NT2/D1 (cell line): Measurements from ENCODE around the gene L3MBTL4.

Source experiments
- DNase-seq: peaks from one replicate; pipeline ENCODE4 v3.0.0-alpha.2; 2011; ENCODE audit warnings: low read depth, low spot score
- H3K27me3 ChIP-seq: 2 replicates; pipeline ENCODE4 v1.6.0; 2011; ENCODE audit warnings: mild to moderate bottlenecking; ENCODE audit not compliant: insufficient read length, insufficient read depth
- H3K36me3 ChIP-seq: 2 replicates; pipeline ENCODE4 v1.6.1; 2011; ENCODE audit warnings: mild to moderate bottlenecking, low read length, mixed read lengths; ENCODE audit not compliant: insufficient read depth, insufficient read length
- H3K4me1 ChIP-seq: 2 replicates; pipeline ENCODE4 v1.5.1; 2011; ENCODE audit not compliant: insufficient read depth, insufficient read length
- H3K4me3 ChIP-seq: 2 replicates; pipeline ENCODE4 v1.5.1; 2011; ENCODE audit warnings: low read depth; ENCODE audit not compliant: insufficient read length
- H3K9ac ChIP-seq: 2 replicates; pipeline ENCODE4 v1.6.0; 2011; ENCODE audit warnings: low read depth; ENCODE audit not compliant: insufficient read length
- H3K9me3 ChIP-seq: 2 replicates; pipeline ENCODE4 v1.5.1; 2011; ENCODE audit warnings: mild to moderate bottlenecking, low read length; ENCODE audit not compliant: insufficient read depth
- SUZ12 ChIP-seq: IDR thresholded peaks from 2 replicates; pipeline ENCODE4 v1.6.1; 2011; ENCODE audit not compliant: insufficient read length, insufficient read depth; ENCODE audit errors: extremely low read depth
- YY1 ChIP-seq: IDR thresholded peaks from 2 replicates; pipeline ENCODE4 v1.6.1; 2011; ENCODE audit not compliant: insufficient read length, insufficient read depth
- ZNF274 ChIP-seq: IDR thresholded peaks from 2 replicates; pipeline ENCODE4 v1.6.1; 2011; ENCODE audit warnings: mild to moderate bottlenecking, low read depth, low read length

L3MBTL4 gene

DNA sequence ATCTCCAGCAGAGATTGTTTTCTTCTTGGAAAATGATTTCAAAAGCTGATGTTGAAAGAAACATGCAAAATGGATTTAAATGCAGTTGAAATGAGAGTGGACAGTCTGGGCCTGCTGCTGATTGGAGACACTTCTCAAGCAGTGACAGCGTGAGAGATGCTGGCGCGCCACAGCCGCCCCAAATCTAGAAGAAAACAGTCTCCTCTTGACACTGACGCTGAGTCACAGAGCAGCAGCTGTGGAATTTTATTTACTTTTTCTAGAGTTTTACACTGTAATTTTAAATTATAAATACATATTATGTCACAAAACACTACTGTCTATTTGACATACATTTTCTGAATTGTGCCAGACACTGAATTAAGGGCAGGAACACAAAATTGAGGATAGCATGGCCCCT is 397.5 kb downstream of the L3MBTL4 start:
- Histone ChIP-seq H3K9me3 (no peaks in the 10 kb centered on the region), H3K4me1 (no peaks in the 10 kb centered on the region), H3K4me3 (no peak overlapping the region), H3K9ac (no peak overlapping the region), H3K27me3 (no peaks in the 10 kb centered on the region), H3K36me3 (no peaks in the 10 kb centered on the region)
- no peak for DNase-seq
- TF ChIP-seq YY1 (no peak), ZNF274 (no peak), SUZ12 (no peak)

- no peak for TF ChIP-seq SUZ12
- TF ChIP-seq ZNF274 = no peak
- TF ChIP-seq YY1 = no peak
- Histone ChIP-seq H3K27me3 (no peaks in the 10 kb centered on the region), H3K9me3 (no peaks in the 10 kb centered on the region), H3K9ac (no peak overlapping the region), H3K4me3 (no peak overlapping the region), H3K36me3 (no peaks in the 10 kb centered on the region), H3K4me1 (no peaks in the 10 kb centered on the region)
- no peak for DNase-seq
Measured at GRCh38 chr18:6015364-6015763, 399.3 kb downstream of the L3MBTL4 start.

GRCh38 chr18:6013171-6013810 is 401.4 kb downstream of the L3MBTL4 start:
- no peak overlapping the region for H3K4me3 ChIP-seq
- no peaks in the 10 kb centered on the region for H3K36me3 ChIP-seq
- H3K9ac ChIP-seq = no peak overlapping the region
- H3K4me1 ChIP-seq = no peaks in the 10 kb centered on the region
- DNase-seq = no peak
- no peaks in the 10 kb centered on the region for H3K9me3 ChIP-seq
- TF ChIP-seq ZNF274 (no peak), SUZ12 (no peak), YY1 (no peak)
- H3K27me3 ChIP-seq = no peaks in the 10 kb centered on the region

DNA sequence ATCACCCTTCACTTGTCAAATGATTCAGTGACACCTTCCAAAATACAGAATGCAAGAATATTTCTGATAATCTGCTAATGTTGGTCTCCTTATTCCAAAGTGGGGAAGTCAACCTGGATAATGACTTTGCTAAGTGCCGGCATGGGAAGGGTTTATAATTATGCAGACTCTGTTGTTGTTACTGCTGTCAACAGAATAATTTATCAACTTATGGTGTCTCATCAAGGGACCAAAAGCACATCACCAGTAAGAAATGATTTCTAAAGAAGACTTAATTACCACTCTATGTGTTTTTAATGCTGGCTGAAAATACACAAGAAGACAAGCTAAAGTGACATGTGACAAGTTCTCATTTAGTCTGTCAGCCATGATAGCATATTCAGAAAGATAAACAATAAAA is 403.8 kb downstream of the L3MBTL4 start:
- Histone ChIP-seq H3K27me3 (no peaks in the 10 kb centered on the region), H3K9me3 (no peaks in the 10 kb centered on the region), H3K4me1 (no peaks in the 10 kb centered on the region), H3K9ac (no peak overlapping the region), H3K36me3 (no peaks in the 10 kb centered on the region), H3K4me3 (no peak overlapping the region)
- TF ChIP-seq ZNF274 (no peak), YY1 (no peak), SUZ12 (no peak)
- no peak for DNase-seq

GRCh38 chr18:6010284-6010683 is 404.4 kb downstream of the L3MBTL4 start:
- Histone ChIP-seq H3K27me3 (no peaks in the 10 kb centered on the region), H3K36me3 (no peaks in the 10 kb centered on the region), H3K9ac (no peak overlapping the region), H3K9me3 (no peaks in the 10 kb centered on the region), H3K4me1 (no peaks in the 10 kb centered on the region), H3K4me3 (no peak overlapping the region)
- DNase-seq = no peak
- TF ChIP-seq SUZ12 (no peak), YY1 (no peak), ZNF274 (no peak)

- Histone ChIP-seq H3K9ac (no peak overlapping the region), H3K4me3 (no peak overlapping the region), H3K27me3 (no peaks in the 10 kb centered on the region), H3K4me1 (no peaks in the 10 kb centered on the region), H3K36me3 (no peaks in the 10 kb centered on the region), H3K9me3 (no peaks in the 10 kb centered on the region)
- DNase-seq = no peak
- no peak for TF ChIP-seq YY1
Measured at GRCh38 chr18:6009756-6010155, 405.0 kb downstream of the L3MBTL4 start.

GRCh38 chr18:6004683-6005082 is 410.0 kb downstream of the L3MBTL4 start:
- no peak overlapping the region for H3K9ac ChIP-seq
- H3K4me3 ChIP-seq = no peak overlapping the region
- H3K9me3 ChIP-seq = no peaks in the 10 kb centered on the region
- H3K4me1 ChIP-seq = no peaks in the 10 kb centered on the region
- TF ChIP-seq SUZ12 (no peak), YY1 (no peak)
- no peaks in the 10 kb centered on the region for H3K36me3 ChIP-seq
- DNase-seq = no peak
- H3K27me3 ChIP-seq = no peaks in the 10 kb centered on the region

GRCh38 chr18:6004119-6004518 is 410.6 kb downstream of the L3MBTL4 start:
- no peak overlapping the region for H3K4me3 ChIP-seq
- H3K27me3 ChIP-seq = no peaks in the 10 kb centered on the region
- H3K36me3 ChIP-seq = no peaks in the 10 kb centered on the region
- no peak for DNase-seq
- TF ChIP-seq YY1 (no peak), SUZ12 (no peak)
- H3K4me1 ChIP-seq = no peaks in the 10 kb centered on the region
- H3K9ac ChIP-seq = no peak overlapping the region
- no peaks in the 10 kb centered on the region for H3K9me3 ChIP-seq
